ENCODE data around the gene ERRFI1.

DNA sequence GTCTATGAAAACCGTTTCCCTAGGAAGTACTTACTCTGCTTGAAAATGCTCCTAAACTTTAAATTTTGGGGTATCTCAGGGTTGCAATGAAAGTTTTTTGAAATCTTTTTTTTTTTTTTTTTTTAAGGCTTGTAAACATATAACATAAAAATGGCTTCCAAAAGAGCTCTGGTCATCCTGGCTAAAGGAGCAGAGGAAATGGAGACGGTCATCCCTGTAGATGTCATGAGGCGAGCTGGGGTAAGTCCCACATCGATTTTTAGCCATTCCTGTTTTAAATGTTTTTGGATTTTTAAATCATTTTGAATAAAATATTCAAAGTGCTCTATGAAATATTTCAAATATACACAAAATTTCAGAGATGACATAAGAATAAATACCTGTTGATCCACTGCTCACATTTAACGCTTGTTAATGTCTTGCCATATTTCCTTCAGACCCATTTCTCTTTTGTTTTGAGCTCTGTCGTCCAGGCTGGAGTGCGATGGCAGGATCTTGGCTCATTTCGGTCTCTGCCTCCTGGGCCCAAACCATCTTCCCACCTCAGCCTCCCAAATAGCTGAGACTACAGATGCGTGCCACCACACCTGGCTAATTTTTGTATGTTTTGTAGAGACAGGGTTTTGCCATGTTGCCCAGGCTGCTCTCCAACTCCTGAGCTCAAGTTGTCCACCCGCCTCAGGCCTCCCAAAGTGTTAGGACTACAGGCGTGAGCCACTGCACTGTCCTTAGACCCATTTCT is 63.3 kb downstream of the ERRFI1 start:
- no peak for TF ChIP-seq ZNF274 (IDR thresholded peaks at IDR 0.05; ENCODE audit: low read depth, low read length)
- TF ChIP-seq SUZ12 (IDR thresholded peaks at IDR 0.05; ENCODE audit: extremely low read depth, insufficient read depth, insufficient read length), result no peak
- TF ChIP-seq YY1 (IDR thresholded peaks at IDR 0.05; ENCODE audit: insufficient read depth, insufficient read length), result no peak

Measured in NT2/D1 (cell line).